Astrocyte of the cerebellum (primary cell): Measurements from ENCODE around the gene KCNE4.
"Not testable (repeated sequence)": the region's sequence is repeated elsewhere in the genome, so short reads cannot be mapped to it uniquely, and the experiment has no call there.

Source experiments
- DNase-seq: peaks from one replicate; pipeline ENCODE4 v3.0.0-alpha.2; 2011; ENCODE audit warnings: low read depth
- H3K4me3 ChIP-seq: 2 replicates; pipeline ENCODE4 v1.5.1; 2011; ENCODE audit warnings: mild to moderate bottlenecking, low read depth, low read length, moderate library complexity
- in situ Hi-C: cut with HindIII; loops from 2 replicates; pipeline ENCODE4 v1.10.0; 2017; ENCODE audit warnings: low sequenced_read_pairs
- TF ChIP-seq, protein P1 (sequence below): IDR thresholded peaks from 2 replicates; pipeline ENCODE4 v1.5.1; 2012; ENCODE audit warnings: low read length, low read depth, moderate library complexity, mild to moderate bottlenecking; ENCODE audit errors: missing control alignments

The KCNE4 gene

GRCh38 chr2:223075301-223076270, 23.6 kb downstream of the KCNE4 start:
- in situ Hi-C loops = no loop called here
- no peak overlapping the region for H3K4me3 ChIP-seq
- TF ChIP-seq, protein P1, sequence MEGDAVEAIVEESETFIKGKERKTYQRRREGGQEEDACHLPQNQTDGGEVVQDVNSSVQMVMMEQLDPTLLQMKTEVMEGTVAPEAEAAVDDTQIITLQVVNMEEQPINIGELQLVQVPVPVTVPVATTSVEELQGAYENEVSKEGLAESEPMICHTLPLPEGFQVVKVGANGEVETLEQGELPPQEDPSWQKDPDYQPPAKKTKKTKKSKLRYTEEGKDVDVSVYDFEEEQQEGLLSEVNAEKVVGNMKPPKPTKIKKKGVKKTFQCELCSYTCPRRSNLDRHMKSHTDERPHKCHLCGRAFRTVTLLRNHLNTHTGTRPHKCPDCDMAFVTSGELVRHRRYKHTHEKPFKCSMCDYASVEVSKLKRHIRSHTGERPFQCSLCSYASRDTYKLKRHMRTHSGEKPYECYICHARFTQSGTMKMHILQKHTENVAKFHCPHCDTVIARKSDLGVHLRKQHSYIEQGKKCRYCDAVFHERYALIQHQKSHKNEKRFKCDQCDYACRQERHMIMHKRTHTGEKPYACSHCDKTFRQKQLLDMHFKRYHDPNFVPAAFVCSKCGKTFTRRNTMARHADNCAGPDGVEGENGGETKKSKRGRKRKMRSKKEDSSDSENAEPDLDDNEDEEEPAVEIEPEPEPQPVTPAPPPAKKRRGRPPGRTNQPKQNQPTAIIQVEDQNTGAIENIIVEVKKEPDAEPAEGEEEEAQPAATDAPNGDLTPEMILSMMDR = no peak
- no peak for DNase-seq

DNA sequence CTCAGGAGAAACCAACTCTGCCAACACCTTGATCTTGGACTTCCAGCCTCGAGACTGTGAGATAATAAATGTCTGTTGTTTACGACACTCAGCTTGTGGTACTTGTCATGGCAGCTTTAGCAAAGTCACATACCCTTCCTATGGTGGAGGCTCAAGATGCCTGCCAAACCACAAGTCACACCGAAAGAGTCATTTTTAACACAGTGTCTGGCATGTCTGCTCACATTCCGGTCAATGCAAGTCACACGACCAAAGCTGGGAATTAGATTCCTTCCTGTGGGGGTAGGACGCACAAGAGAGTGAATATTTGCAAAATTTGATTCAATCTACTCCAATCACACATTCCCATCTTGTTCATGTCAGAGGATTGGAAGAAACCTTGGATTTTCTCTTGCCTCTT, 24.6 kb downstream of the KCNE4 start:
- TF ChIP-seq, protein P1 = no peak
- no peak overlapping the region for H3K4me3 ChIP-seq
- peak; percentile 67 for DNase-seq
- in situ Hi-C loops = no loop called here

DNA sequence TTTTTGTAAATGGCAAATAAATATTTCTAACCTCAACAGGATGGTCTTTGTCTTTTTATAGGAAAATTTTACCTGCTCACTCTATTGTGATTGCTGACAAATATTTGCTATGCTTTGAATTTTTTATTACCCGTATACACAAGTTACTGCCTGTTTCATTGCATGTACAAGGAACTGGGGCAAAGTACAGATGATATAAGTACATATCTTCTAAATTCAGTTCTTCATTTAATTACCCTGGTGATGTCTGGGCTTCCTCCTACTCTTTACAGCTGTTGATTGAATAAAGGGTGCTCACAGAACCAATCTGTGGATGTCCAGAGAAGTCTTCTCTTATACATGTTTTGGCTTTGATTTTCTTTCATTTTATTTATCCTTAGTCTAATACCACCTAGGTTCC, 26.5 kb downstream of the KCNE4 start:
- in situ Hi-C loops = no loop called here
- no peak overlapping the region for H3K4me3 ChIP-seq
- DNase-seq = no peak
- TF ChIP-seq, protein P1 = no peak

DNA sequence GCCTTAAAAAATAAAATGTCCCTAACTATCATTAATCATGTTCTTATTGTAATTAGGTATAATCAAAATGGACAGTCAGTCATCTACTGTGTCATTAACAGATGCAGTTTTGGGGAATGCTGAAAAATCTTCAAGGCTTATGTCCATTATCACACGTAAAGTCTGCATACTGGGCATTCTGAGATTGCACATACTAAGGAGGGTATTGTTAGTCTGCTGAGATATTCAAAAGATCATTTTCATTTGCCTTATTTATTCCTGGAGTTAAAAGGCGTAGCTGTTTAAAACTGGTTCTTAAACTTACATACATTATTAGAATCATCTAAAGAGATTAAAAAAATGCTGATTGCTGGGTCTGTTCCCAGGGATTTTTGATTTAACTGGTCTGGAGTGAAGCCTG, 27.4 kb downstream of the KCNE4 start:
- DNase-seq = no peak
- TF ChIP-seq, protein P1 = no peak
- H3K4me3 ChIP-seq = no peak overlapping the region
- in situ Hi-C loops = no loop called here

- in situ Hi-C loops = no loop called here
- no peak for DNase-seq
- TF ChIP-seq, protein P1 = no peak
- H3K4me3 ChIP-seq = no peak overlapping the region
Observed at GRCh38 chr2:223079925-223080324, 27.9 kb downstream of the KCNE4 start.

DNA sequence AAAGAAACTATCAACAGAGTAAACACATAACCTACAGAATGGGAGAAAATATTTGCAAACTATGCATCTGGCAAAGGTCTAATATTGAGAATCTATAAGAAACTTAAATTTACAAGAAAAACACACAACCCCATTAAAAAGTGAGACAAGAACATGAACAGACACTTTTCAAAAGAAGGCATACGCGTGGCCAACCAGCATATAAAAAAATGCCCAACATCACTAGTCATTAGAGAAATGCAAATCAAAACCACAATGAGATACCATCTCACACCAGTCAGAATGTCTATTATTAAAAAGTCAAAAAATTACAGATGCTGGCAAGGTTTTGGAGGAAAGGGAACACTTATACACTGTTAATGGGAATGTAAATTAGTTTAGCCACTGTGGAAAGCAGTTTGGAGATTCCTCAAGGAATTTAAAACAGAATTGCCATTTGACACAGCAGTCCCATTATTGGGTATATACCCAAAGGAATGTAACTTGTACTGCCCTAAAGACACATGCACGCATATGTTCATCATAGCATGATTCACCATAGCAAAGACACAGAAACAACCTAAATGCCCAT, 28.9 kb downstream of the KCNE4 start:
- H3K4me3 ChIP-seq, DNase-seq, in situ Hi-C loops: not testable (repeated sequence)

DNA sequence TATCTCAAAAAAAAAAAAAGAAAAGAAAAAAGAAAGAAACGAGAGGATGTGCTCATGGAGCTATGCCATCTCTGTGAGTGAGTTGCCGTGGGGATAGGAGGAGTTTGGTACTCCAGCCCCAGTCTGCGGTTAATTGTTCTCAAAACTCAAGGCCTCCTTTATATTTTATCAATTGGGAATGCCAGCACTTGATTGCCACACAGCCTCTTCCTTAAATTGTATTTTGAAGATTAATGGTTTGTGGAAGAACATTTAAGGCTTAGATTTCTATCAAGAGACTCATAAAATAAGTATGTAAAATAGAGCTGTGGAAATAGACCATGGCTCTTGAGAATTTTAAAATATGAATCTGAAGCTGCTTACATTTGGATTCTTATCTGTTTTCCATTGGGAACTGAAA, 29.8 kb downstream of the KCNE4 start:
- TF ChIP-seq, protein P1 = no peak
- in situ Hi-C loops = no loop called here
- no peak overlapping the region for H3K4me3 ChIP-seq
- DNase-seq = no peak
